Tibial artery (tissue), 4 donors: ENCODE measurements around the gene SLC16A3.
A peak's percentile ranks its signal among the peaks of the same experiment; 100 is the strongest.

Experiments used
- DNase-seq, 2 donors: peaks; one replicate each; pipeline ENCODE4 v3.0.0-alpha.2; 2019
- H3K27ac ChIP-seq, 2 donors: fragments of 200-600 bp; sonication (generic) in 1 of 2; 1 replicate in 1 of 2; 2 replicates in 1 of 2; pipeline ENCODE4 v1.5.1; 2018 to 2019; ENCODE audit warnings: mild to moderate bottlenecking in 1 of 2
- H3K27me3 ChIP-seq, 2 donors: fragments of 200-600 bp; sonication (generic) in 1 of 2; one replicate each; pipeline versions ENCODE4 v1.5.1 to v1.6.0; 2016 to 2019
- H3K36me3 ChIP-seq, 3 donors: fragments of 200-600 bp; sonication (generic) in 2 of 3; one replicate each; pipeline ENCODE4 v1.5.1; 2016 to 2019; ENCODE audit warnings: mild to moderate bottlenecking in 2 of 3
- H3K4me1 ChIP-seq, 4 donors: fragments of 200-600 bp; sonication (generic) in 2 of 4; 1 replicate in 3 of 4; 2 replicates in 1 of 4; pipeline ENCODE4 v1.5.1; 2016 to 2019
- H3K4me3 ChIP-seq, 2 donors: fragments of 200-600 bp; sonication (generic) in 1 of 2; 1 replicate in 1 of 2; 2 replicates in 1 of 2; pipeline ENCODE4 v1.5.1; 2018 to 2019; ENCODE audit warnings: mild to moderate bottlenecking in 2 of 2
- H3K9me3 ChIP-seq, 3 donors: fragments of 200-600 bp; sonication (generic) in 1 of 3; one replicate each; pipeline ENCODE4 v1.5.1; 2016 to 2019
- intact Hi-C: fragments of 100-400 bp; cut with DNase I; formaldehyde crosslinking; loops from one replicate; pipeline ENCODE4 v1.15.0; 2023; ENCODE audit warnings: low total_unique reads
- TF ChIP-seq, protein P1 (sequence below), 2 experiments: fragments of 200-600 bp in 1 of 2; fragments of 450-650 bp in 1 of 2; IDR thresholded peaks; one replicate each; pipeline ENCODE4 v1.5.1; 2017 to 2019; ENCODE audit warnings: antibody characterized with exemption in 2 of 2, mild to moderate bottlenecking in 1 of 2, moderate library complexity in 1 of 2

SLC16A3 gene

DNA sequence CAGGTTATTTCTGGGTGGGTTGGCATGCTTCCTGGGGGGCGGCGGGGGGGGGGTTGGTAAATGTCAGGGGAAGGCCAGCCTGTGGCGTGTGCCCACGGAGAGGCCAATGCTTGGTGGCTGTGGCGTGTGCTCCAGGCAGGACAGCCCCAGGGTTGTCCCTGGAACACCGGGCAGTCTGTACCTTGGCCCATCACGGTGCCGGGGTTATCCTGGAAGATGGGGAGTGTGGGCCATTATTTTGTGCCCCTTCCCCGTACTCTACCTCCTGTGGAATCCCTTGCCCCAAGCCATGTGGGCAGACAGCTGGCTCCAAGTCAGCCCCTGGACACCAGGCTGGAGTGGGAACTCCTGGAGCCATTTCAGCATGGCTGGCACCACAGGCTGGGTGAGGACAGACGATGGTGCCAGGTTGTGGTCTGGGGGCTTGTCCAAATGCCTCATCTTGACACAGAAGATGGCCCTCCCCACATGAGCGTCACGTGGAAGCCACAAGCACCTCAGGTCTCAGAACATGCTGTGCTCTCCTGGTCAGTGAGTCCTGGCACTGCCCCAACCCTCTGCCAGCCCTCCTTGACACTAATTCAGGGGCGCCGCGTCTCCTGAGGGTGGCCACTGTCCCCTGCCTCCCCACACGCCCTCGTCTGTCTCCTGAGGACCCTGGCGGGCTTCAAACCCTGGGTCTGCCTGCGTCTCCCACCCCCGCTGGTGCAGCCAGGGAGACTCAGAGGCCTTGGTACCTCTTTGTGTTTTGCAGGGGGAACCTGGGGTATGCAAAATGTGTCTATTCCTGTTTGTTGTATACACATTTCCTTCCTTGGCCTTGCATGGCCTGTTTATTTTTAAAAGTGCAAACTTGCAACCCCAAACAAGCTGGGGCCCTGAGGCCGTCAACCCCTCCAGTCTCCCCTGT, 4.3 kb downstream of the SLC16A3 start:
- Histone ChIP-seq H3K36me3 (peaks cover 0 to 13% (median 0%) of the 10 kb centered on the region in 3 donors), H3K9me3 (no peaks in the 10 kb centered on the region), H3K4me1 (peaks cover 0 to 76% (median 65%) of the 10 kb centered on the region in 4 donors), H3K4me3 (no peak overlapping the region), H3K27me3 (peaks cover 0 to 5% of the 10 kb centered on the region in 2 donors), H3K27ac (peak overlapping the region in 1 of 2 donors; percentile 92)
- TF ChIP-seq, protein P1, sequence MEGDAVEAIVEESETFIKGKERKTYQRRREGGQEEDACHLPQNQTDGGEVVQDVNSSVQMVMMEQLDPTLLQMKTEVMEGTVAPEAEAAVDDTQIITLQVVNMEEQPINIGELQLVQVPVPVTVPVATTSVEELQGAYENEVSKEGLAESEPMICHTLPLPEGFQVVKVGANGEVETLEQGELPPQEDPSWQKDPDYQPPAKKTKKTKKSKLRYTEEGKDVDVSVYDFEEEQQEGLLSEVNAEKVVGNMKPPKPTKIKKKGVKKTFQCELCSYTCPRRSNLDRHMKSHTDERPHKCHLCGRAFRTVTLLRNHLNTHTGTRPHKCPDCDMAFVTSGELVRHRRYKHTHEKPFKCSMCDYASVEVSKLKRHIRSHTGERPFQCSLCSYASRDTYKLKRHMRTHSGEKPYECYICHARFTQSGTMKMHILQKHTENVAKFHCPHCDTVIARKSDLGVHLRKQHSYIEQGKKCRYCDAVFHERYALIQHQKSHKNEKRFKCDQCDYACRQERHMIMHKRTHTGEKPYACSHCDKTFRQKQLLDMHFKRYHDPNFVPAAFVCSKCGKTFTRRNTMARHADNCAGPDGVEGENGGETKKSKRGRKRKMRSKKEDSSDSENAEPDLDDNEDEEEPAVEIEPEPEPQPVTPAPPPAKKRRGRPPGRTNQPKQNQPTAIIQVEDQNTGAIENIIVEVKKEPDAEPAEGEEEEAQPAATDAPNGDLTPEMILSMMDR (IDR thresholded peaks at IDR 0.05) = no peak
- peak in 1 of 2 donors; percentile 73 for DNase-seq
- intact Hi-C loops = no loop called here

DNA sequence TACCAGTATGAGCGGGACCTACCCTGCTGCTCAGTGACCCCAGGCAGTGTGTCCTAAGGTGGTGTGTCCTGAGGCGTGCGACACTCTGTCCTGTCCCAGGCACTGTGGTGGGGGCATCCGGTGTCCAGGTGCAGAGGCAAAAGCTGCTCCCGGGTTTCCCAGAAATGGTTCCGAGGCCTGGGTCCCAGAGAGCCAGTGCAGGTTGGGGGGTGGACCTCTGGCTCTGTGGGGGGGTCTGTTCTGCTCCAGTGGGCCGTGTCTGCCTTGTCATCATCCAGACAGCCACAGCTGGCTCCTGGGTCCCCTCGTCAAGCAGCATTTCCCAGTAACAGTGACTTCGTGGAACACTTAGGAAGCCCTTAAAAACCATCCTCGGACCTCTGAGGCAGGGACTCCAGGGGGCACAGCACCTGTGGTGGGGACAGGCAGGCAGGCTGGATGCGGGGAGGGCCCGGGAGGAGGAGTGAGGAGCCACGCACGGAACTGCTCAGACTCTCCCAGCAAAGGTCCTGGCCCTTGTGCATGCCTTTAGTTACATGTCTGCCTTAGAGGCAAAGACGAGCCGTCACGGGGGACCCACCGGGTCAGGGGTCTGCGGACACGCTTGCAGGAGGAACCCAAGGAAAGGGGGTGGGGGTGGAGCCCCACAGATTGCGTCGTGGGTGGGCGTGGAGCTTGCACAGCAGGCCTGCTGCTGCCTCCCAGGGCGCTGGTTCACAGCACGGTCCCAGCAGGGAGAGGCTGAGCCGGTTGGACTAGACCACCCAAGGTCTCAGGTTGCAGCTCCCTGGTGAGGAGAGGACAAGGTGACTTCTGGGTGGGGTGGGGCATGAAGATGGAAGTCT, 5.6 kb downstream of the SLC16A3 start:
- no peak overlapping the region for H3K4me3 ChIP-seq
- H3K9me3 ChIP-seq = no peaks in the 10 kb centered on the region
- H3K27me3 ChIP-seq = no peaks in the 10 kb centered on the region
- H3K36me3 ChIP-seq = peaks cover 0 to 20% (median 0%) of the 10 kb centered on the region in 3 donors
- no peak overlapping the region for H3K27ac ChIP-seq
- TF ChIP-seq, protein P1 (IDR thresholded peaks at IDR 0.05) = no peak
- peaks cover 0 to 79% (median 69%) of the 10 kb centered on the region in 4 donors for H3K4me1 ChIP-seq
- intact Hi-C loops = no loop called here
- DNase-seq = peak in 1 of 2 donors; percentile 66

DNA sequence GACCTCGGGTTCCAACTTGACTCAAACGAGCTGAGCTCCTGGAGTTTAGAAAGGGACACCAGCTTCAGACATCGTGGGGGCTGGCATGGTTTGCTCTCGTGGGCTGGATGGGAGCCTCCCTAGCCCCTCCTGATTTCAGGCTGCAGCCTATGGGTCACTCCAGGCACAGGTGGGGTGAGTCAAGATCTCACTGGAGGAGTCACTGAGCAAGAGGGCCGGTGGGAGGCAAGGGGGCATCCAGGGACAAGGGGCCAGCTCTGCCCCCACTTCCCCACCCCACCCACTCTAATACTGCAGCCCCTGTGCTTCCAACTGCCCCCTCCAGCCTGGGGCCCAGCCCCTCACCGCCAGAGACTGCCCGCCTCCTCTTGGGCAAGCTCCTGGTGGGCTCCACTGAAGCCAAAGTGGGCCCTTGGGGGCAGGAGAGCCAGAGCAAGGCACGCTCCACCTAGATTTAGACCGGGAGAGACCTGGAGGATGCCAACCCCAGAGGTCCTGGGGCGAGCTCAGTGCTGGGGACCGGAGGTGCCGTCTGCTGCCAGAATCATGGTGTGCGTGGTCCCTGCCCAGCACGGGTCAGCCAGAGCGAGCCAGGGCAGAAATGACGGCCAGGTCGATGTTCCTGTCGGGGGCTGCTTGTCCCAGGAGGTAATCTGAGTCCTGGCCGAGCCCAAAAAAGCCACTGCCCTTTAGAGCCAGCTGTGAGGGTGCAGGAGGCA, 6.4 kb downstream of the SLC16A3 start:
- Histone ChIP-seq H3K27ac (peak overlapping the region in 1 of 2 donors; percentile 89), H3K27me3 (no peaks in the 10 kb centered on the region), H3K4me3 (no peak overlapping the region), H3K9me3 (no peaks in the 10 kb centered on the region), H3K36me3 (peaks cover 0 to 20% (median 0%) of the 10 kb centered on the region in 3 donors), H3K4me1 (peaks cover 0 to 79% (median 69%) of the 10 kb centered on the region in 4 donors)
- TF ChIP-seq, protein P1 (IDR thresholded peaks at IDR 0.05) = no peak
- no peak for DNase-seq
- intact Hi-C loops = no loop called here

DNA sequence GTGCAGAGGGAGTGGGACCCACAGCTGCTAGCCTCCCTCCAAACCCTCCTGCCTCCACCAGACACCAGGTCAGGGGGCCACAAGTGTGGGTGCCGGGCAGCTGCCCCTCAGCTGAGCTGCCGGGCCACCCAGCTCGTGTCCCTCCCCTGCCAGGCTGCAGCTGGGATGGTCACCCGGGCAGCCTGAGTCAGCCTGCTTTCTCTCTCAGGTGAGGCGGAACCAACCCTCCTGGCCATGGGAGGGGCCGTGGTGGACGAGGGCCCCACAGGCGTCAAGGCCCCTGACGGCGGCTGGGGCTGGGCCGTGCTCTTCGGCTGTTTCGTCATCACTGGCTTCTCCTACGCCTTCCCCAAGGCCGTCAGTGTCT, 6.9 kb downstream of the SLC16A3 start:
- Histone ChIP-seq H3K36me3 (peaks cover 0 to 20% (median 0%) of the 10 kb centered on the region in 3 donors), H3K27me3 (no peaks in the 10 kb centered on the region), H3K27ac (peak overlapping the region in 1 of 2 donors; percentile 89), H3K9me3 (no peaks in the 10 kb centered on the region), H3K4me3 (no peak overlapping the region), H3K4me1 (peaks cover 5 to 79% (median 69%) of the 10 kb centered on the region in 4 donors)
- DNase-seq = no peak
- intact Hi-C loops = no loop called here
- TF ChIP-seq, protein P1 (IDR thresholded peaks at IDR 0.05) = no peak
